GM12878 (cell line): ENCODE data around the gene UBB. TPM values are rescaled to one million over a fixed set of nuclear protein-coding genes. Genes with fewer than 3 reads are reported as not detected.

ENCODE experiments used
- ATAC-seq: fragments of 200-7000 bp; cut with Tn5 transposase; 3 replicates; pipeline ENCODE4 v1.9.1; 2020; ENCODE audit warnings: mild to moderate bottlenecking, moderate library complexity
- BruUV-seq: library from RNA; stranded (reverse); fragments of 400-500 nt; replicated peaks from 2 replicates; lab custom pipeline; 2021; lab: Mats Ljungman, UMichigan
- CTCF ChIA-PET: fragments of 300-600 bp; sonication (Branson Sonifier 250); formaldehyde crosslinking; extraction: SDS; loops from one replicate; lab custom pipeline; 2021; ENCODE audit warnings: inconsistent platforms; lab: Yijun Ruan, JAX
- POLR2A ChIA-PET: fragments of 350-600 bp; formaldehyde crosslinking; extraction: SDS; loops from one replicate; lab custom pipeline; 2021; ENCODE audit warnings: inconsistent platforms; lab: Charles Lee
- RAD21 ChIA-PET: fragments of 300-600 bp; sonication (Branson Sonifier 250); formaldehyde crosslinking; loops from one replicate; lab custom pipeline; 2023; ENCODE audit warnings: antibody characterized with exemption; ENCODE audit not compliant: unreplicated experiment; lab: Charles Lee
- SMC1A ChIA-PET: fragments of 300-600 bp; sonication (Branson Sonifier 250); formaldehyde crosslinking; loops from one replicate; lab custom pipeline; 2023; ENCODE audit not compliant: unreplicated experiment, uncharacterized antibody; lab: Charles Lee
- DNase-seq: peaks from one replicate; pipeline ENCODE4 v3.0.0-alpha.2; 2011; ENCODE audit warnings: low read depth, low spot score
- FAIRE-seq: peaks from 3 replicates; lab custom pipeline; 2011; peaks lifted over from hg19 to GRCh38; lab: Jason Lieb, UNC
- H2AFZ ChIP-seq: 2 replicates; pipeline ENCODE4 v1.6.0; 2011; ENCODE audit warnings: low read depth, low read length, control low read depth; ENCODE audit not compliant: control insufficient read depth
- H3K27ac ChIP-seq: 2 replicates; pipeline ENCODE4 v1.5.1; 2011; ENCODE audit warnings: control low read depth; ENCODE audit not compliant: control insufficient read depth, insufficient read depth
- H3K27me3 ChIP-seq, 2 experiments: replicated peaks in 1 of 2; 2 replicates each; pipeline versions ENCODE4 v1.6.0 to v1.6.1; 2011; ENCODE audit warnings: low read length in 1 of 2; ENCODE audit not compliant: control insufficient read depth in 2 of 2, insufficient read depth in 2 of 2
- H3K36me3 ChIP-seq, 2 experiments: 2 replicates each; pipeline ENCODE4 v1.5.1; 2011; ENCODE audit warnings: low read length in 1 of 2; ENCODE audit not compliant: control insufficient read depth in 2 of 2, insufficient read depth in 2 of 2
- H3K4me1 ChIP-seq: 2 replicates; pipeline ENCODE4 v1.6.1; 2011; ENCODE audit warnings: mild to moderate bottlenecking, low read length, moderate library complexity, mixed read lengths; ENCODE audit not compliant: control insufficient read depth, insufficient read depth
- H3K4me2 ChIP-seq: 2 replicates; pipeline ENCODE4 v1.6.0; 2011; ENCODE audit warnings: control low read depth; ENCODE audit not compliant: control insufficient read depth, insufficient read depth
- H3K4me3 ChIP-seq: fragments of 200-600 bp; sonication (generic); 2 replicates; pipeline ENCODE4 v1.5.1; 2016
- H3K79me2 ChIP-seq: 2 replicates; pipeline ENCODE4 v1.6.0; 2011; ENCODE audit warnings: low read length; ENCODE audit not compliant: control insufficient read depth, insufficient read depth
- H3K9ac ChIP-seq: 2 replicates; pipeline ENCODE4 v1.8.0; 2011; ENCODE audit warnings: low read length, control low read depth, mixed read lengths; ENCODE audit not compliant: control insufficient read depth, insufficient read depth
- H3K9me3 ChIP-seq: replicated peaks from 3 replicates; pipeline ENCODE4 v1.5.1; 2011; ENCODE audit warnings: mild to moderate bottlenecking, low read length; ENCODE audit not compliant: control insufficient read depth, insufficient read depth
- H4K20me1 ChIP-seq: 2 replicates; pipeline ENCODE4 v1.6.0; 2011; ENCODE audit not compliant: control insufficient read depth, insufficient read depth
- MEF2A ChIP-seq: IDR thresholded peaks from 2 replicates; pipeline ENCODE4 v1.6.1; 2011; ENCODE audit warnings: low read depth, mild to moderate bottlenecking, low read length, moderate library complexity; ENCODE audit not compliant: insufficient read depth
- NR2C2 ChIP-seq: IDR thresholded peaks from 2 replicates; pipeline ENCODE4 v1.6.1; 2011; ENCODE audit warnings: borderline replicate concordance, low read depth; ENCODE audit not compliant: control insufficient read depth, insufficient read length
- SREBF2 ChIP-seq: IDR thresholded peaks from 2 replicates; pipeline ENCODE4 v1.6.1; 2012; ENCODE audit warnings: mild to moderate bottlenecking, low read length
- USF1 ChIP-seq: IDR thresholded peaks from 2 replicates; pipeline ENCODE4 v1.6.1; 2011; ENCODE audit warnings: borderline replicate concordance, low read depth, mild to moderate bottlenecking, moderate library complexity, mixed read lengths, low read length; ENCODE audit not compliant: insufficient read depth; ENCODE audit errors: extremely low read length
- ZSCAN29 ChIP-seq: fragments of 450-650 bp; IDR thresholded peaks from 2 replicates; pipeline ENCODE4 v1.6.1; 2017; ENCODE audit warnings: mild to moderate bottlenecking, moderate library complexity
- WGBS: methylation state at CpG from one replicate; pipeline ENCODE4 v1.1.6; 2016; ENCODE audit warnings: low lambda C conversion rate; ENCODE audit not compliant: insufficient replicate concordance, insufficient coverage; ENCODE audit errors: missing lambda C conversion rate; 5-methylcytosine and 5-hydroxymethylcytosine counted together
- in situ Hi-C: fragments of 300-500 bp; cut with MboI; formaldehyde crosslinking; loops from 9 replicates; pipeline ENCODE4 v1.14.3; 2018; ENCODE audit warnings: mixed read lengths
- intact Hi-C: fragments of 100-400 bp; cut with micrococcal nuclease; formaldehyde crosslinking; loops from one replicate; pipeline ENCODE4 v1.14.2; 2022; ENCODE audit not compliant: unreplicated experiment
- polyA plus RNA-seq, 11 experiments: library from polyadenylated mRNA; depleted of rRNA in 4 of 11; unstranded in 6 of 11; stranded (reverse) in 5 of 11; fragments of >200 nt; fragmentation: Nextera tagmentation in 4 of 11; fragmentation: Illumina TruSeq in 1 of 11; extraction: Ambion mirVana in 4 of 11; extraction: Trizol in 1 of 11; gene quantifications; 1 replicate in 1 of 11; 2 replicates in 10 of 11; pipeline versions ENCODE4 v1.2.1 to v1.2.3, GENCODE V29; 2011 to 2016; ENCODE audit warnings: inconsistent platforms in 2 of 11, missing spikeins in 2 of 11, low read depth in 1 of 11
- total RNA-seq, 4 experiments: library from RNA; depleted of rRNA in 3 of 4; stranded (reverse); fragments of >200 nt in 3 of 4; fragmentation: Illumina TruSeq in 1 of 4; extraction: Trizol in 1 of 4; gene quantifications; 2 replicates each; pipeline versions ENCODE4 v1.2.1 to v1.2.3, GENCODE V29; 2013 to 2021
- TF ChIP-seq, protein P1 (sequence below): fragments of 450-650 bp; formaldehyde crosslinking; IDR thresholded peaks from 2 replicates; pipeline ENCODE4 v1.5.0; 2022; ENCODE audit warnings: mild to moderate bottlenecking, missing genetic modification characterization

Gene UBB
- total and polyA plus RNA-seq, 10 of the 15 experiments (the other 5 are each of a cell fraction or from before 2014, with no cell fraction given) = 1,133 to 4,246 (median 2,099) TPM

- ChIA-PET RAD21 (no interaction called here), SMC1A (interaction anchor here (0.8 to 1.3 kb wide), 3 partner anchors 8 to 126 kb away, joined by 3 to 4 read pairs (median 3); no protein-coding TSS in a partner anchor), CTCF (no interaction called here), POLR2A (no interaction called here)
- Histone ChIP-seq H3K36me3 (peaks cover 4 to 8% of the 10 kb centered on the region in 2 experiments; a peak in 3 of 4 replicates), H3K9ac (no peak overlapping the region), H3K79me2 (no peaks in the 10 kb centered on the region), H3K4me1 (no peaks in the 10 kb centered on the region), H3K27ac (no peak overlapping the region), H3K4me3 (no peak overlapping the region), H4K20me1 (no peaks in the 10 kb centered on the region), H2AFZ (no peak overlapping the region), H3K4me2 (no peak overlapping the region), H3K9me3 (no peaks in the 10 kb centered on the region), H3K27me3 (no peaks in the 10 kb centered on the region)
- intact Hi-C loops (no loop called here), in situ Hi-C loops (no loop called here)
- 97% methylated on average over 3 of the region's 3 CpGs for WGBS
- no TSS peak for BruUV-seq
- no peak for FAIRE-seq
- ATAC-seq = no peak
- TF ChIP-seq SREBF2 (no peak), MEF2A (no peak), ZSCAN29 (no peak), USF1 (no peak), NR2C2 (no peak)
- TF ChIP-seq, protein P1, sequence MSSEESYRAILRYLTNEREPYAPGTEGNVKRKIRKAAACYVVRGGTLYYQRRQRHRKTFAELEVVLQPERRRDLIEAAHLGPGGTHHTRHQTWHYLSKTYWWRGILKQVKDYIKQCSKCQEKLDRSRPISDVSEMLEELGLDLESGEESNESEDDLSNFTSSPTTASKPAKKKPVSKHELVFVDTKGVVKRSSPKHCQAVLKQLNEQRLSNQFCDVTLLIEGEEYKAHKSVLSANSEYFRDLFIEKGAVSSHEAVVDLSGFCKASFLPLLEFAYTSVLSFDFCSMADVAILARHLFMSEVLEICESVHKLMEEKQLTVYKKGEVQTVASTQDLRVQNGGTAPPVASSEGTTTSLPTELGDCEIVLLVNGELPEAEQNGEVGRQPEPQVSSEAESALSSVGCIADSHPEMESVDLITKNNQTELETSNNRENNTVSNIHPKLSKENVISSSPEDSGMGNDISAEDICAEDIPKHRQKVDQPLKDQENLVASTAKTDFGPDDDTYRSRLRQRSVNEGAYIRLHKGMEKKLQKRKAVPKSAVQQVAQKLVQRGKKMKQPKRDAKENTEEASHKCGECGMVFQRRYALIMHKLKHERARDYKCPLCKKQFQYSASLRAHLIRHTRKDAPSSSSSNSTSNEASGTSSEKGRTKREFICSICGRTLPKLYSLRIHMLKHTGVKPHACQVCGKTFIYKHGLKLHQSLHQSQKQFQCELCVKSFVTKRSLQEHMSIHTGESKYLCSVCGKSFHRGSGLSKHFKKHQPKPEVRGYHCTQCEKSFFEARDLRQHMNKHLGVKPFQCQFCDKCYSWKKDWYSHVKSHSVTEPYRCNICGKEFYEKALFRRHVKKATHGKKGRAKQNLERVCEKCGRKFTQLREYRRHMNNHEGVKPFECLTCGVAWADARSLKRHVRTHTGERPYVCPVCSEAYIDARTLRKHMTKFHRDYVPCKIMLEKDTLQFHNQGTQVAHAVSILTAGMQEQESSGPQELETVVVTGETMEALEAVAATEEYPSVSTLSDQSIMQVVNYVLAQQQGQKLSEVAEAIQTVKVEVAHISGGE = no peak
- DNase-seq = no peak
Observed at GRCh38 chr17:16343569-16343968, 37.3 kb upstream of the UBB start.
